Retina (tissue), 1 donor: ENCODE measurements around the gene SNX2.
"Not testable (repeated sequence)": the region's sequence is repeated elsewhere in the genome, so short reads cannot be mapped to it uniquely, and the experiment has no call there.

Experiments used
- DNase-seq: peaks from one replicate; pipeline ENCODE4 v3.0.0-alpha.2; 2016

Gene SNX2

DNA sequence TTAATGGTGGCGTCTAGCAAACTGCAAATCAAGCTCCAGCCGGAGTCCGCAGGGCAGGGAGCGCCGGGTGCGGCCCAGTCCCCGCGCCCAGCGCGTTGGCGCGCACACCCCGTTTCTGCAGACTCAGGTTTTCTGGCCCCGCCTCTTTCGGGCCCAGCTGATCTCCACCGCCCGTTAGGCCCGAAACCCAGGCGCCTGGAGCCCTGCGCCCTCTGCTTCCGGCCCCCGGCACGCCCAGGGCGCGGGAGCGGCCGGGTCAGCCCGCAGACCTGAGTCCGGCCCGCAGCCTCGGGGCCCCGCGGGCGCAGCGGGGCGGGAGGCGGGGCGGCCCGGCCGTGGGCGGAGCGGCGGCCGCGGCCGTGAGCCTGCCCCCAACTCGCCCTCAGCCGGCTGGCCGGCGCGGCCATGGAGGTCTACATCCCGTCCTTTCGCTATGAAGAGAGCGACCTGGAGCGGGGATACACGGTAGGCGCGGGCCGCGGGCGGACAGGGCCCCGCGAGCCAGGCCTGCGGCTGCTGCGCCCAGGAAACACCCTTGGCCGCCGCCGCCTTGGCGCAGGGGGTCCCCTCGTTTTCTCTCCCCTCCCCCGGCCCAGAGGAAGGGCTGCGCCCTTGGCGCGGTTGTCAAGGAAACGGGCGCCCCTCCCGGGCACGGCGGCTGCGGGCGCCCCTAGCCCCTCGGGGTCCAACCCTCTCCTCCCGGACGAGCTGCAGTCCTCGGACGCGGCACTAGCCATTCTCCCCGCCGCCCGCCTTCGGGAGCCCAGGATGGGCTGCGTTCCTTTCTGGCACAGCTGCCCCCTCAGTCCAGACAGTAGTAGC, 70.6 kb downstream of the SNX2 start, which contains the start of gene SNX24:
TSS of gene SNX24 (plus strand) at position 385 of the 822 bp plus-strand sequence. CDS start at position 406, 21 bp downstream.
- DNase-seq: peak; percentile 95

DNA sequence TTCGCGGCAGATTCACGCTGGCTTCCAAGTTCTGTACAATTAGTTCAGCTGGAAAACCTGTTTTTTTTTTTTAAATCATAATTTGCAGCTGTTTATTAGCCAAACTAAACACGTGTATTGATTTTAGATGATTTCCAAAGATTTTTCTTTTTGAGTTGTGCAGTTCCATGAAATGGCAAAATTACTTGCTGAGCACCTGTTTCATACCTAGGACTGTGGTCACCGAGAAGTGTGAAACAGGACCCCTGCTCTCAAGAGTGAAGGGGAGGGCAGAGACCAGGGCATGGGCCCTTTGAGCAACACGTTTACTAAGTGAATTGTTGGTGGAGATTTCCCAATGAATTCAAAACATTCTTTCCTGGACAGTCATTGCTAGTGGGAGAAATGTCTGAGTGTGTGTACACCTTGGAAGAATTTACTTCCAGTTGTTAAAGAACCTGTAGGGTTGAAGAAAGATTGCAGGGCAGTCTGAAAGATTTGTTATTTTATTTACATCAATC, 71.2 kb downstream of the SNX2 start:
- no peak for DNase-seq

- no peak for DNase-seq
Observed at GRCh38 chr5:122847687-122848081, 72.8 kb downstream of the SNX2 start.

DNA sequence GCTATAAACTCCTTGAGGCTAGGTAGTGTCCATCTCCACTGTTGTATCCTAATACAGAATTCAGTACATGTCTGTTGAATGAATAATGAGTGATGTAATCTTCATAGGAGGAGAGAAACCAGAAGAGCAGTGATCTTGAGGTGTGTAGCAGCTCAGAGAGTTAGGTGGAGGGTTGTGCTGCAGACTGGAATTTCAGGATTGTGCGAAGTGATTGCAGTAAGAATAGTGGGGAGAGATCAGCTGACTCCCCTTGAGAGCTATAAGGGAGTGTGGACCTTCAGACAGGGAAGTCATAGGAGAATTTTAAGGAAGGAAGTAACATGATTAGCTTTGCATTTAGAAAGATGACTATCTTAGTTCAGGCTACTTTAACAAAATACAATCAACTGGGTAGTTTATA, 74.9 kb downstream of the SNX2 start:
- DNase-seq: no peak

DNA sequence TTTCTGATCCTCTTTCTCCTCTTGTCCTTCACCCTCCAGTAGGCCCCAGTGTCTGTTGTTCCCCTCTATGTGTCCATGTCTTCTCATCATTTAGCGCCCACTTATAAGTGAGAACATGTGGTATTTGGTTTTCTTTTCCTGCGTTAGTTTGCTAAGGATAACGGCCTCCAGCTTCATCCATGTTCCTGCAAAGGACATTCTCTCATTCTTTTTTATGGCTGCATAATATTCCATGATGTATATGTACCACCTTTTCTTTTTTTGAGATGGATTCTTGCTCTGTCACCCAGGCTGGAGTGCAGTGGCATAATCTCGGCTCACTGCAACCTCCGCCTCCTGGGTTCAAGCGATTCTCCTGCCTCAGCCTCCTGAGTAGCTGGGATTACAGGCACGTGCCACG, 82.7 kb downstream of the SNX2 start:
- DNase-seq: not testable (repeated sequence)

GRCh38 chr5:122858451-122858850, 83.6 kb downstream of the SNX2 start:
- no peak for DNase-seq

DNA sequence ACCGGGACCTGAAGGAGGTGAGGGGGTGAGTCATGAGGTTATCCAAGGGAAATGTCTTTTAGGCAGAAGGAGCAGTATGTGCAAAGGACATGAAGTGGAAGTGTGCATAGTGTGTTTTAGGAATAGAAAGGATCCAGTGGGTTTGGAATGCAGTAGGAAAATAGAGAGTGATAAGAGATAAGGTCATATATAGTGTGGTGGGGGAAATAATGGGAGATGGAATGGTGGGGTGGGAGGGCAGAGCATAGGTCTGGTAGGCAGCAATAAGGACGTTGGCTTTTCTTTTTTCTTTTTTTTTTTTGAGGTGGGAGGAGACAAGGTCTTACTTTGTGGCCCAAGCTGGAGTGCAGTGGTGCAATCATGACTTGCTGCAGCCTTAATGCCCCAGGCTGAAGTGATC, 88.4 kb downstream of the SNX2 start:
- no peak for DNase-seq

- no peak for DNase-seq
Observed at GRCh38 chr5:122863721-122864120, 88.8 kb downstream of the SNX2 start.

DNA sequence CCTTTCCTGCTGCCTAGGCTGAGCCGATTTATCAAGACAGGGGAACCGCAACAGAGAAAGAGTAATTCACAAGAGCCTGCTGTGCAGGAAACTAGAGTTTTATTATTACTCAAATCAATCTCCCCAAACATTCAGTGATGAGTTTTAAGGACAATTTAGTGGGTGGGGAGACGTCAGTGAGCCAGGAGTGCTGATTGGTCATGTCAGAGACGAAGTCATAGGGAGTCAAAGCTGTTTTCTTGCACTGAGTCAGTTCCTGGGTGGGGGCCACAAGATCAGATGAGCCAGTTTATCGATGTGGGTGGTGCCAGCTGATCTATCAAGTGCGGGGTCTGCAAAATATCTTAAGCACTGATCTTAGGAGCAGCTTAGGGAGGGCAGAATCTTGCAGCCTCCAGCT, 89.5 kb downstream of the SNX2 start:
- DNase-seq: no peak

- DNase-seq: no peak
Observed at GRCh38 chr5:122864842-122865241, 90.0 kb downstream of the SNX2 start.

GRCh38 chr5:122870219-122870856, 95.5 kb downstream of the SNX2 start:
- DNase-seq: no peak

- no peak for DNase-seq
Observed at GRCh38 chr5:122871661-122872060, 96.8 kb downstream of the SNX2 start.

- no peak for DNase-seq
Observed at GRCh38 chr5:122874179-122874875, 99.4 kb downstream of the SNX2 start.

DNA sequence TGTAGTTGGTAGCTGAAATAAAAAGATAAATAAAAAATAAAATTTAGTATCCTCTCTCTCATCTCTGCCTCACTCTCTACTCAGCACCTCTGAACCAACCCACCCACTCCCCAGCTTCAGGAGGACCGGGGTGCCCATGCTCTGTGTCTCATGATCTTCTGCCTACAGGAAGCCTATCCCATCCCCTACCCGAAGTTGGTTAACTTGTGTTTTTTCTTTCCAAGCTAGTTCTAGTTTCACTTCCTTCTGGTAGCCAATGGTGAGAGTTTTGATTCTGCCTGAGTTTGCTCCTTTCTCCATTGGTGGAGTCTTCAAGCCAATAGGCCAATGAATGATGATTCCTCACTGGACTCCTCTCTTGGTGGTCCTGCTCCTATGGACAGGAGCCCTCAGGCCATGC, 102.6 kb downstream of the SNX2 start:
- DNase-seq: no peak

DNA sequence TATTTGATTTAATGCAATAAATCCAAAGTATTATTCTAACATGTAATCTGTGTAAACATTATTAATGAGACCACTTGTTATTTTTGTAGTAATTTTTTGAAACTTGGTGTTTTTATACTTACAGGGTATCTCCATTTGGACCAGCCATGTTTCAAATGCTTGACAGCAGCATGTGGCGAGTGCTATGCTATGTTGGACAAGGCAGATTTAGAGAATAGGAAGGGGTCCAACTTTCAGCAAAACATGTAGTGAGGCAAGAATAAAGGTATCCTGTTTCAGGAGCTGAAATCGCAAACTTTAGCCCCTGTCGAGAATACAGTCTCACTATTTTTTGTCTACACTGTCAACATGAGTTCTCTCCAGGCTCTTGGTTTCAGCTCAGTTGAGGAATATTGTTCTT, 104.2 kb downstream of the SNX2 start:
- no peak for DNase-seq
